Duodenal mucosa (tissue), 2 donors: ENCODE measurements around the gene GSTM3.
"Not testable (repeated sequence)": the region's sequence is repeated elsewhere in the genome, so short reads cannot be mapped to it uniquely, and the experiment has no call there.

Experiments used
- H3K27ac ChIP-seq: one replicate; pipeline ENCODE4 v1.7.0; 2013; ENCODE audit warnings: low read depth, low read length
- H3K27me3 ChIP-seq, 2 donors: one replicate each; pipeline ENCODE4 v1.7.0; 2013; ENCODE audit warnings: low read length in 2 of 2, control low read depth in 1 of 2; ENCODE audit not compliant: insufficient read depth in 2 of 2, control insufficient read depth in 1 of 2
- H3K36me3 ChIP-seq, 2 donors: one replicate each; pipeline ENCODE4 v1.7.0; 2013; ENCODE audit warnings: low read length in 2 of 2, control low read depth in 1 of 2; ENCODE audit not compliant: insufficient read depth in 2 of 2, control insufficient read depth in 1 of 2
- H3K4me1 ChIP-seq, 2 donors: one replicate each; pipeline ENCODE4 v1.7.0; 2013; ENCODE audit warnings: low read length in 2 of 2, control low read depth in 1 of 2; ENCODE audit not compliant: insufficient read depth in 2 of 2, control insufficient read depth in 1 of 2
- H3K4me3 ChIP-seq, 2 donors: one replicate each; pipeline ENCODE4 v1.7.0; 2013; ENCODE audit warnings: low read length in 2 of 2, low read depth in 1 of 2
- H3K9ac ChIP-seq, 2 donors: one replicate each; pipeline ENCODE4 v1.7.0; 2013; ENCODE audit warnings: low read length in 2 of 2, low read depth in 1 of 2
- H3K9me3 ChIP-seq, 2 donors: one replicate each; pipeline ENCODE4 v1.7.0; 2013; ENCODE audit warnings: low read length in 2 of 2, control low read depth in 1 of 2; ENCODE audit not compliant: control insufficient read depth in 1 of 2

The GSTM3 gene

DNA sequence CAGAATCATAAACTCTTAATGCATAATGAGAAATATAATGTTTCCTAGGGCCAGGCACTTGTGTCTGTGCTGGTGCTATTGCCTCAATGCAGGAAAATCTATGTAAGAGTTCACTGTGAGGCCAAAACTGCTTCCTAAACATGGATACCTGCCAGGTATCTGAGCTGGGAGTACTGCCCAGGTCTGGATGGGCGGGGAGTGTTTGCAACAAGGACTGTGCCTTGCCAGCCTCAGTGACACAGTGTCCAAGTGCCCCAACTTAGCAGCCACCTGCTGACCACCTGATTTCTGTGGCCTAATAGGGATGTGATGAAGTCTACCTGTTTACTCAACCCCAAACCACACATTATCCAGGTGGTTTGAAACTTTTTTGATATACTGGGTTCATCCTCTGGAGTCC is 55.4 kb downstream of the GSTM3 start:
- H3K9me3 ChIP-seq, H3K27ac ChIP-seq: not testable (repeated sequence)

DNA sequence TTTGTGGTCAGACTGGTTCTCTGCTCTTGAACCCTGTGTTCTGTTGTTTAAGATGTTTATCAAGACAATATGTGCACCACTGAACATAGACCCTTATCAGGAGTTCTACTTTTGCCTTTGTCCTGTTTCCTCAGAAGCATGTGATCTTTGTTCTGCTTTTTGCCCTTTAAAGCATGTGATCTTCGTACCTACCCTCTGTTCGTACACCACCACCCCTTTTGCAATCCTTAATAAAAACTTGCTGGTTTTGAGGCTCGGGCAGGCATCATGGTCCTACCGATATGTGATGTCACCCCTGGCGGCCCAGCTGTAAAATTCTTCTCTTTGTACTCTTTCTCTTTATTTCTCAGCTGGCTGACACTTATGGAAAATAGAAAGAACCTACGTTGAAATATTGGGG is 56.1 kb downstream of the GSTM3 start:
- H3K9ac ChIP-seq, H3K36me3 ChIP-seq, H3K4me3 ChIP-seq, H3K4me1 ChIP-seq, H3K9me3 ChIP-seq, H3K27me3 ChIP-seq, H3K27ac ChIP-seq: not testable (repeated sequence)

More for the DNA sequence above, 55.4 kb downstream of the GSTM3 start:
- H3K36me3 ChIP-seq, H3K4me3 ChIP-seq, H3K4me1 ChIP-seq, H3K27me3 ChIP-seq, H3K9ac ChIP-seq: not testable (repeated sequence)
